Peyer's patch (tissue), 4 donors: ENCODE data around the gene SIL1.

Experiments used
- POLR2A ChIP-seq, 2 donors: fragments of 450-650 bp; IDR thresholded peaks; one replicate each; pipeline ENCODE4 v1.5.1; 2017; ENCODE audit warnings: antibody characterized with exemption in 2 of 2, mild to moderate bottlenecking in 2 of 2, moderate library complexity in 2 of 2
- TF ChIP-seq, protein P1 (sequence below), 6 experiments: fragments of 450-650 bp in 4 of 6; fragments of 200-600 bp in 2 of 6; sonication (generic) in 1 of 6; IDR thresholded peaks; one replicate each; pipeline ENCODE4 v1.5.1; 2017 to 2019; ENCODE audit warnings: antibody characterized with exemption in 6 of 6, mild to moderate bottlenecking in 3 of 6, moderate library complexity in 1 of 6

DNA sequence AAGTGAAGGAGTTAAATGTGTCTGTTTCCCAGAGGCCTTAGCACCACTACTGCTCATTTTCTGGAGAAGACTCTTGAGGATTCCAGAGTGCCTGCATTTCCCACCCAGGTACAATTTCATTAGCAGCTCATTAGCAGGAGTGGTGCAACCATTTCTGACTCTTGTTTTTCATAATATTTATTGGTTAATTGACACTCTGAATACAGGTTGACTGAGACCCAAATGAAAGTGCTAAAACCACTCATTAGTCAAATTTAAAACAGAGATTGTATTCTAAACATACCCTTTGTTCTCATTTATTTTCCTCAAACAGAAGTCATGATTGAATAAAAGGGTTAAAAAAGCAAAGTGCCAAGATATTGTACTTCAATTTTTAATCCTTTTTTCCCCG lies 134.5 kb downstream of the SIL1 start:
- TF ChIP-seq, protein P1, sequence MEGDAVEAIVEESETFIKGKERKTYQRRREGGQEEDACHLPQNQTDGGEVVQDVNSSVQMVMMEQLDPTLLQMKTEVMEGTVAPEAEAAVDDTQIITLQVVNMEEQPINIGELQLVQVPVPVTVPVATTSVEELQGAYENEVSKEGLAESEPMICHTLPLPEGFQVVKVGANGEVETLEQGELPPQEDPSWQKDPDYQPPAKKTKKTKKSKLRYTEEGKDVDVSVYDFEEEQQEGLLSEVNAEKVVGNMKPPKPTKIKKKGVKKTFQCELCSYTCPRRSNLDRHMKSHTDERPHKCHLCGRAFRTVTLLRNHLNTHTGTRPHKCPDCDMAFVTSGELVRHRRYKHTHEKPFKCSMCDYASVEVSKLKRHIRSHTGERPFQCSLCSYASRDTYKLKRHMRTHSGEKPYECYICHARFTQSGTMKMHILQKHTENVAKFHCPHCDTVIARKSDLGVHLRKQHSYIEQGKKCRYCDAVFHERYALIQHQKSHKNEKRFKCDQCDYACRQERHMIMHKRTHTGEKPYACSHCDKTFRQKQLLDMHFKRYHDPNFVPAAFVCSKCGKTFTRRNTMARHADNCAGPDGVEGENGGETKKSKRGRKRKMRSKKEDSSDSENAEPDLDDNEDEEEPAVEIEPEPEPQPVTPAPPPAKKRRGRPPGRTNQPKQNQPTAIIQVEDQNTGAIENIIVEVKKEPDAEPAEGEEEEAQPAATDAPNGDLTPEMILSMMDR (IDR thresholded peaks at IDR 0.05) = no peak
- TF ChIP-seq POLR2A (IDR thresholded peaks at IDR 0.05) = no peak
